Cardiac muscle cell (in vitro differentiated cells and primary cell): ENCODE results near the gene SYCP2L. TPM values are rescaled to one million over a fixed set of nuclear protein-coding genes. Genes with fewer than 3 reads are reported as not detected.

ENCODE experiments used
- DNase-seq, 2 donors: peaks; one replicate each; pipeline versions ENCODE4 v3.0.0 to v3.0.0-alpha.2; 2010 to 2017; ENCODE audit warnings: low read depth in 1 of 2, low spot score in 1 of 2
- H3K27ac ChIP-seq: fragments of 200-600 bp; sonication (generic); 2 replicates; pipeline ENCODE4 v1.5.1; 2016
- H3K27me3 ChIP-seq: fragments of 200-600 bp; sonication (generic); 2 replicates; pipeline ENCODE4 v1.6.0; 2016; ENCODE audit warnings: control low read depth
- H3K36me3 ChIP-seq: fragments of 200-600 bp; sonication (generic); 2 replicates; pipeline ENCODE4 v1.5.1; 2016; ENCODE audit warnings: control low read depth
- H3K4me1 ChIP-seq: fragments of 200-600 bp; sonication (generic); 2 replicates; pipeline ENCODE4 v1.8.1; 2017; ENCODE audit warnings: low read depth, mild to moderate bottlenecking, mixed run types
- H3K4me3 ChIP-seq: fragments of 200-600 bp; sonication (generic); 2 replicates; pipeline ENCODE4 v1.5.1; 2016; ENCODE audit warnings: mild to moderate bottlenecking
- H3K9me3 ChIP-seq: fragments of 200-600 bp; sonication (generic); 2 replicates; pipeline ENCODE4 v1.5.1; 2017; ENCODE audit warnings: low read depth, mild to moderate bottlenecking, control low read depth
- CTCF ChIP-seq: IDR thresholded peaks from 2 replicates; pipeline ENCODE4 v1.5.1; 2012; ENCODE audit warnings: low read depth, mild to moderate bottlenecking, low read length
- polyA plus RNA-seq: library from polyadenylated mRNA; unstranded; fragments of >200 nt; fragmentation: Nextera tagmentation; extraction: Ambion mirVana; gene quantifications from 2 replicates; pipeline ENCODE4 v1.2.1, GENCODE V29; 2016
- total RNA-seq: library from RNA; depleted of rRNA; stranded (reverse); fragments of >200 nt; gene quantifications from 2 replicates; pipeline ENCODE4 v1.2.3, GENCODE V29; 2016

The SYCP2L gene
- total and polyA plus RNA-seq, 2 experiments from 2014 or later: 0.51 to 3.4 TPM

DNA sequence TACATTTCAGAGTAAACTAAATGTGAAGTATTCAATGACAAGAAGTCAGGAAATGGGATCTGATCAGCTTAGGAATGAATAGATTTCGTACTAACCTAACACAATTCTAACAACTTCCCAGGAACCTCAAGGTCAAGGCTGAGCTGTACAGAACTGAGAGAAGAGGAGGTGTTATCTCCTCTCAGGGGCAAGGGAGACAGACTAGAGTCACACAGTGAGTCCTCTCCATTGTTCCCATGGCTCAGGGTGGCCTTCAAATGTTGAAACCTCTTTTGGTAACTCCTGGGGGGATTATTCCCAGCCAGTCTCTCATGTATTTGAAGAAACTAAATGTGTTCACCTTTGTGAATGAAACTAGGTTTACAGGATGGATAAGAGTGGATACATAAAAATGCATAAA lies 129.6 kb downstream of the SYCP2L start:
- Histone ChIP-seq H3K4me1 (peaks cover 2% of the 10 kb centered on the region), H3K4me3 (no peak overlapping the region)
- TF ChIP-seq CTCF: no peak

GRCh38 chr6:11017090-11017489 lies 130.2 kb downstream of the SYCP2L start:
- Histone ChIP-seq H3K4me3 (no peak overlapping the region), H3K36me3 (no peaks in the 10 kb centered on the region), H3K27ac (no peak overlapping the region), H3K4me1 (no peaks in the 10 kb centered on the region), H3K9me3 (no peaks in the 10 kb centered on the region), H3K27me3 (no peaks in the 10 kb centered on the region)
- no peak for TF ChIP-seq CTCF
- DNase-seq: no peak

More for the DNA sequence above, 129.6 kb downstream of the SYCP2L start:
- no peaks in the 10 kb centered on the region for H3K36me3 ChIP-seq
- H3K9me3 ChIP-seq: no peaks in the 10 kb centered on the region
- H3K27me3 ChIP-seq: no peaks in the 10 kb centered on the region
- H3K27ac ChIP-seq: no peak overlapping the region
- no peak for DNase-seq

DNA sequence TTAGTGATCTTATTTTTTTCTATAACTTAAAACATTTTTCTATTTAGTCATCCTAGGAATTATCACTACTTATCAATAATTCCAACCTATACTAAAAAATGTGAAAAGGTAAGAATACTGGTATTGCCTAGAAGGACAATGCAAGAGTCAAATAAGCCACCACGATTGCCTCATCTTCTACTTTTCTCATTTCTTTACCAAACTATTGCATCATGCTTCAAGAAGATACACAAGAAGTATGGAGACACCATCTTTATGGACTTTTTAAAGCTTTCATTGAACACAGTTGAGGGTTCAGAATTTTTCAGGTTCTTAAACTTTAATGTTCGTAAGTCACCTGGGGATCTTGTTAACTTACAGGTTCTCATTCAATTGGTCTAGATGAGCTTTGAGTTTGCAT lies 131.4 kb downstream of the SYCP2L start:
- no peak overlapping the region for H3K27ac ChIP-seq
- H3K4me1 ChIP-seq: no peaks in the 10 kb centered on the region
- no peaks in the 10 kb centered on the region for H3K9me3 ChIP-seq
- TF ChIP-seq CTCF: no peak
- H3K27me3 ChIP-seq: no peaks in the 10 kb centered on the region
- H3K4me3 ChIP-seq: no peak overlapping the region
- no peak for DNase-seq
- no peaks in the 10 kb centered on the region for H3K36me3 ChIP-seq

DNA sequence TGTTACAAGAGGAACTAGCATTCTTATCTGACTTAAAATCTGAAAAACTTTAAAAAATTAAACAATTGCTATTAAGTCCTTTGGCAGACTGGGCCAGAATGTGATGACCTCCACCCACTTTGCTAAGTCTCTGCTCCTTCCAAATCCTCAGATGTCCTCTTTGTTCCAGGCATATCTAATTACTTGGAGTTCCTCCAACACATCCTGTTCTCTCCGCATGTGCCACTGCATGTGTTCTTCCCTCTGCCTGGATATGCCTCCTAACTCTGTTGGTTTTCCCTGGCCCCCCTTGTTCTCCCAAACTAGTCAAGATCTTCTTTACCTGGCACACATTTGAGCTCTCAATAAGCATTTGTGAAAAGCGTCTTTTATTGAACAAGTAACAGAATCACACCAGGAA lies 134.2 kb downstream of the SYCP2L start:
- Histone ChIP-seq H3K4me1 (peaks cover 5% of the 10 kb centered on the region), H3K27me3 (no peaks in the 10 kb centered on the region), H3K4me3 (no peak overlapping the region), H3K9me3 (no peaks in the 10 kb centered on the region), H3K36me3 (no peaks in the 10 kb centered on the region), H3K27ac (no peak overlapping the region)
- DNase-seq: no peak
- TF ChIP-seq CTCF: no peak

DNA sequence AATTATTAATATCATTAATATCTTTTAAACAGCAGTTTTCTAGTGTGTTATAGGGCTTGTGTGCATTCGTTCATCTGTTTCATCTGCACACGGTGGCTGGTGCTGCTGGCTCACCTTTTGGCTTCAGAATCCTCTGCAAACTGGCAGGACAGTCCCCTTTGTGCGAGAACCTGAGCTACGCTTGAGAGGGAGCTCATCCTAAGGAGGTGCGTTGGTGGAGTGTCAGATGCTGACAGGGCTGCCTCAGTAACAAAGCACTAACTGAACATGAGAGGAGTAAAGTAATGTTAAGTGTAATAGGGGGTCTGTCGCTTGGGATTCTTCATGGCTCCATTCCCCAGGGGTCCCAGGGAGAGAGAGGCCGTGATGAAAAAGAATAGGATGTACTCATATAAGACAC lies 134.9 kb downstream of the SYCP2L start:
- no peak for DNase-seq
- H3K4me1 ChIP-seq: peaks cover 9% of the 10 kb centered on the region
- H3K27ac ChIP-seq: no peak overlapping the region
- no peak overlapping the region for H3K4me3 ChIP-seq
- TF ChIP-seq CTCF: no peak
- H3K9me3 ChIP-seq: no peaks in the 10 kb centered on the region
- no peaks in the 10 kb centered on the region for H3K27me3 ChIP-seq
- no peaks in the 10 kb centered on the region for H3K36me3 ChIP-seq

GRCh38 chr6:11023032-11023431 lies 136.2 kb downstream of the SYCP2L start:
- H3K9me3 ChIP-seq: no peaks in the 10 kb centered on the region
- peak in 1 of 2 donors; percentile 80 for DNase-seq
- peaks cover 13% of the 10 kb centered on the region for H3K4me1 ChIP-seq
- H3K36me3 ChIP-seq: no peaks in the 10 kb centered on the region
- no peaks in the 10 kb centered on the region for H3K27me3 ChIP-seq
- no peak overlapping the region for H3K27ac ChIP-seq
- TF ChIP-seq CTCF: no peak
- no peak overlapping the region for H3K4me3 ChIP-seq
